AG04449 (cell line): Measurements from ENCODE around the gene FABP1.

Experiments used
- CTCF ChIA-PET: fragments of 350-600 bp; formaldehyde crosslinking; extraction: SDS; loops from one replicate; lab custom pipeline; 2021; ENCODE audit warnings: antibody characterized with exemption; lab: Yijun Ruan, JAX
- POLR2A ChIA-PET: fragments of 400-600, 350-600 bp; formaldehyde crosslinking; extraction: SDS; loops from one replicate; lab custom pipeline; 2020; ENCODE audit warnings: antibody characterized with exemption, inconsistent platforms; lab: Yijun Ruan, JAX
- DNase-seq: peaks from one replicate; pipeline ENCODE4 v3.0.0-alpha.2; 2010; ENCODE audit warnings: low read depth, low spot score
- H3K4me3 ChIP-seq: 2 replicates; pipeline ENCODE4 v1.5.1; 2011; ENCODE audit warnings: low read depth, mild to moderate bottlenecking, control low read depth, low read length
- TF ChIP-seq, protein P1 (sequence below): IDR thresholded peaks from one replicate; pipeline ENCODE4 v1.5.1; 2011; ENCODE audit warnings: mild to moderate bottlenecking, moderate library complexity, low read length, control low read depth, inconsistent platforms; ENCODE audit not compliant: insufficient read depth; ENCODE audit errors: missing control alignments

Gene FABP1

DNA sequence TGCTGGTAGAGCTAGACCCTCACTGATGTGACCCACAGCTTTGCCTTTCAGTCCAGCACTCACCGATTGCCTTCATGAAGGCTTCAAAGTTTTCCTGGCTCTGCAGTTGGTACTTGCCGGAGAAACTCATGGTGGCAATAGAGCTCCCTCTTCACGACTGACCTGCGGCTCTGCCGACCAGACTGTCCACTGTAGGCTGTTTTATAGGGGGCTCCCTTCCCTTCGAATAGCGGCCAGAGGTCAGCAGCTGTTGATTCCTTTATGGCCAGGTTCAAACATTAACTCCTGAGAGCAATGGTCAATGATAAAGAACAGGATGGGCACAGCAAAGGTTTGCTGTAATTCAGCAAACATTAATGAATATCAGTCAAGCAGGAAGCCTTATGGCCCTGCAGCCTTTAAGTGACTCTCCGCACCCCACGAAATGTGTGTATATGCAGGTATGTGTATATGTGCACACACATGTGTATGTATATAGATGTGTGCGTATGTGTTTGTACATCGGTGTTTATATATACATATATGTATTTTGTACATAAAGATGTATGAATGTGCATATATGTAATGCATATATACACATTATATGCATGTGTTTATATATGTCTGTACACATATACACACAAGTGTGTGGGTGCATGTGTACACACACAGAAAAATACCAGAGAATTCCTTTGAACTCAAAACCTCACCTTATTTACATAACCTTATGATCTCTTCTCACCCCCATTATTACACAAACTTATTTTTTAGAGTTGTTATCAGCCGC lies at the start of gene FABP1:
TSS of gene FABP1 (minus strand) at position 175 of the 766 bp plus-strand sequence. CDS start at position 130, 45 bp downstream.
- H3K4me3 ChIP-seq: no peak within 1 kb of the TSS
- TF ChIP-seq, protein P1, sequence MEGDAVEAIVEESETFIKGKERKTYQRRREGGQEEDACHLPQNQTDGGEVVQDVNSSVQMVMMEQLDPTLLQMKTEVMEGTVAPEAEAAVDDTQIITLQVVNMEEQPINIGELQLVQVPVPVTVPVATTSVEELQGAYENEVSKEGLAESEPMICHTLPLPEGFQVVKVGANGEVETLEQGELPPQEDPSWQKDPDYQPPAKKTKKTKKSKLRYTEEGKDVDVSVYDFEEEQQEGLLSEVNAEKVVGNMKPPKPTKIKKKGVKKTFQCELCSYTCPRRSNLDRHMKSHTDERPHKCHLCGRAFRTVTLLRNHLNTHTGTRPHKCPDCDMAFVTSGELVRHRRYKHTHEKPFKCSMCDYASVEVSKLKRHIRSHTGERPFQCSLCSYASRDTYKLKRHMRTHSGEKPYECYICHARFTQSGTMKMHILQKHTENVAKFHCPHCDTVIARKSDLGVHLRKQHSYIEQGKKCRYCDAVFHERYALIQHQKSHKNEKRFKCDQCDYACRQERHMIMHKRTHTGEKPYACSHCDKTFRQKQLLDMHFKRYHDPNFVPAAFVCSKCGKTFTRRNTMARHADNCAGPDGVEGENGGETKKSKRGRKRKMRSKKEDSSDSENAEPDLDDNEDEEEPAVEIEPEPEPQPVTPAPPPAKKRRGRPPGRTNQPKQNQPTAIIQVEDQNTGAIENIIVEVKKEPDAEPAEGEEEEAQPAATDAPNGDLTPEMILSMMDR: no peak
- no peak for DNase-seq
- CTCF ChIA-PET: interaction anchor here (1.7 kb wide), 1 partner anchor 32 kb away, joined by 4 read pairs; no protein-coding TSS in a partner anchor
- POLR2A ChIA-PET: no interaction called here

DNA sequence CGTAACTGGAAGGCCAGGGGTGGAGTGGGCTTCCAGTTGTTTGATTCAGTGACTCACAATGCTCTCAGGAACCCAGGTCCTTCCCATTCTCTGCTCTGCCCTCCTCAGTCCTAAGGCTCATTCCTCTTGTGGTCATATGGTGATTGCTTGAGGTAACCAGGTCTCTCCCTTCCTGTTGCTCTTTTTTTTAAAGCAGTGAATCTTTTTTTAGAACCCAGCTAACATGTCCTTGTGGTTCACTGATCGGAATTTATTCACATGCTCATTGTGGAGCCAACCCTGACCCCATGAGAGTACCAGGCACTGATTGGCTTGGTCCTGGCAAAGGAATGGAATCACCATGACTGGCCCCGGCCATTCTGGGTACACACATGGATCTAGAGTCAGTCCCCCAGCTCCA lies 49.7 kb upstream of the FABP1 start:
- DNase-seq: no peak
- H3K4me3 ChIP-seq: no peak overlapping the region
- CTCF ChIA-PET: interaction anchor here (0.9 to 3.7 kb wide), 4 partner anchors 9 to 117 kb away, joined by 3 to 18 read pairs (median 10); no protein-coding TSS in a partner anchor
- TF ChIP-seq, protein P1: no peak
- POLR2A ChIA-PET: no interaction called here

DNA sequence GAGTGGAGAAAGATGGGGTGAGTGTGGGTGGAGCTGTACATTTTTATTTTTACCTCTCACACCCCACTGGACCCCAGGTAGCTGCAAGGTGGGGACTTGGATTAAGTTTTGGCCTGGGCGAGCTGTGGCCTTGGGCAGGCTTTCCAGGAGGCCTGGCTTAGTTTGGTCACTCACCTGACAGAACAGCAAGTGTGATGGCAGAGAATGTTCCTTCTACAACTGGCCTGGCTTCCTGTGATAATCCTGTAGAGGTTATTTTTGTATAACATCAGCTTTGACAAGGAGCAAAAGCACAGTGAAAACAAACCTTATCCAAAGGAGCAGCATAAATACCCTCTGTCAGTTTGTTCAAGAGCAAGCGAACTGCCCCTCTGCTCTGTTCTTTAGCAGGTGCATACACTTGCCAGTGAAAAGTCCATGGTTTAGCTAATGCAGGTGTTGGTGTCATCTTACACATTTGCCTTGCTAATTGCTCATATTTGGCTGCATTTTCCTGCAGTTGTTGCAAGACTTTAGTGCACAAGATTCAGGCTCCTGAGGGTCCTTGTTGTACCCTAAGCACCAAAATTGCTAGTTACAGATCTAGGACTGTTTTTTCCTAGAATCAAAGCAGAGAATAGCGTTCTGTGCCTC lies 48.6 kb upstream of the FABP1 start:
- ChIA-PET POLR2A (no interaction called here), CTCF (interaction anchor here (0.9 to 3.7 kb wide), 4 partner anchors 10 to 116 kb away, joined by 3 to 18 read pairs (median 10); no protein-coding TSS in a partner anchor)
- H3K4me3 ChIP-seq: no peak overlapping the region
- no peak for DNase-seq
- TF ChIP-seq, protein P1: no peak

DNA sequence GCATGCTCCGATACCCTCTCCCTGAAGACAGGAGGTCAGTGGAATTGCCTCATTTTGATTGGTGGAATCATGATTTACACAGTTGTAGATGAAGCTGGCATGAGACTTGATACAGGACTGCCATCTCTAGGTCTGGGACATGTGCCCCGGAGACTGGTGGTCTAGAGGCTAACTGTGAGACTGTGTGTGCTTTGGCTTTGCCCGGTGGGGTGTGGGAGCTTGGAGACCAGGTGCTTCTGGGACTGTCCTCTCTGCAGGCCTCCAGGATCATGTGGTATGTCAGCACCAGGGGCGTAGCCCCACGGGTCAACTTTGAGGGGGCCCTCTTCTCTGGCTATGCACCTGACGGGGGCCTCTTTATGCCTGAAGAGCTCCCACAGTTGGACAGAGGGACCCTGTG lies 45.0 kb upstream of the FABP1 start:
- DNase-seq: no peak
- CTCF ChIA-PET: interaction anchor here (1.0 to 2.0 kb wide), 4 partner anchors 11 to 113 kb away, joined by 3 to 10 read pairs (median 4); no protein-coding TSS in a partner anchor
- POLR2A ChIA-PET: no interaction called here
- TF ChIP-seq, protein P1: no peak
- no peak overlapping the region for H3K4me3 ChIP-seq

DNA sequence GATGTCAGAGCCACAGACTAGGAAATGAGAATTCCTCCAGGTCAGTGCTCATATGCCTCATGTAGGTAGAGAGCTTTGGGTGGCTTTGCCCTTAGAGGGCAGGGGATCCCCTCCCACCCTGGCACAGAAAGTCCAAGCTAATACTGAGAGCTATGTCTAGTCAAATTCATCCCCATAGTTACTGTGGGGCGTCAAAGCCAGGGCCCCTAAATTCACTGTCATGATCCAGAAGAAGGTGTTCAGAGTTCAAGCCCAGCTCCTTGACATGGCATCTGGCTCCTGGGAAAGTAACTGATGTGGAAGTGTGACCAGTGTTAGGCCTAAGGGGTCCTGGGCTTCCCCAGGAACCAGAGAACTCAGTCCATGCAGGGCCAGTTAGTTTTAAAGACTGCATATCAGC lies 44.1 kb upstream of the FABP1 start:
- no peak for DNase-seq
- ChIA-PET POLR2A (no interaction called here), CTCF (interaction anchor here (1.5 to 4.4 kb wide), 2 partner anchors 12 to 112 kb away, joined by 10 to 23 read pairs; no protein-coding TSS in a partner anchor)
- TF ChIP-seq, protein P1: no peak
- no peak overlapping the region for H3K4me3 ChIP-seq

DNA sequence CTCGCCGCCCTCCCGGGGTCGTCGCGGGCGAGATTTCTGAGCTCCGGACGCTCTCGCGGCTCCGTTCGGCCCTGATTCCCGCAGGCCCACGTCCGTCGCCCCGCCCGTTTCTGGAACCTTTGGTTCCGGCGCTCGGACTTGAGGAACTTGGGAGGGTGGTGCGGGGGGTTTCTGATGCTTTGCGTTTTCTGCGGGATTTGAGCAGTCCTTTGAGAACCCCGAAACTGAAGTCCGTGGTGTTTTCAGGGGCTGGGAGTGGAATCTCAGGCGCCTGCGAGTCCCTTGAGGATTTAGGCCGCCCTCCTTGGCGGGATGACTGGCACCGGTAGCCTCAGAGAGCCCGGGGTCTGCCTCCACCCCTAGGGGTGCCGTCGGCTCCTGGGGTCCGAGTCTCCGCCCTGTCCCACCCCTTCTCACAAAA lies 42.6 kb upstream of the FABP1 start:
- DNase-seq: no peak
- ChIA-PET CTCF (interaction anchor here (3.0 to 4.4 kb wide), 2 partner anchors 10 to 110 kb away, joined by 21 to 23 read pairs; no protein-coding TSS in a partner anchor), POLR2A (interaction anchor here (0.7 to 1.0 kb wide), 2 partner anchors 8 to 1549 kb away, joined by 3 to 5 read pairs; no protein-coding TSS in a partner anchor)
- peak overlapping the region; percentile 59 for H3K4me3 ChIP-seq
- TF ChIP-seq, protein P1: no peak
